Prostate gland (tissue), 2 donors: Measurements from ENCODE around the gene GLYATL1. TPM values are rescaled to one million over a fixed set of nuclear protein-coding genes. Genes with fewer than 3 reads are reported as not detected.
A peak's percentile ranks its signal among the peaks of the same experiment; 100 is the strongest.

Source experiments
- DNase-seq: peaks from one replicate; pipeline ENCODE4 v3.0.0-alpha.2; 2019; ENCODE audit warnings: low spot score
- H3K27ac ChIP-seq, 2 donors: fragments of 200-600 bp; sonication (generic); 2 replicates each; pipeline ENCODE4 v1.5.1; 2017 to 2019
- H3K27me3 ChIP-seq: fragments of 200-600 bp; sonication (generic); replicated peaks from 2 replicates; pipeline ENCODE4 v1.5.1; 2019; ENCODE audit not compliant: insufficient read depth
- H3K36me3 ChIP-seq, 2 donors: fragments of 200-600 bp; sonication (generic); 1 replicate in 1 of 2; 2 replicates in 1 of 2; pipeline versions ENCODE4 v1.5.1 to v1.8.1; 2017 to 2019
- H3K4me1 ChIP-seq: fragments of 200-600 bp; sonication (generic); replicated peaks from 2 replicates; pipeline ENCODE4 v1.5.1; 2019
- H3K4me3 ChIP-seq, 2 donors: fragments of 200-600 bp; sonication (generic); 2 replicates each; pipeline ENCODE4 v1.5.1; 2017 to 2019
- H3K9me3 ChIP-seq: fragments of 200-600 bp; sonication (generic); 2 replicates; pipeline ENCODE4 v1.5.1; 2017
- POLR2A ChIP-seq: fragments of 450-650 bp; IDR thresholded peaks from one replicate; pipeline ENCODE4 v1.6.1; 2016; ENCODE audit warnings: antibody characterized with exemption, mild to moderate bottlenecking
- POLR2AphosphoS5 ChIP-seq: sonication (generic); formaldehyde crosslinking; IDR thresholded peaks from one replicate; pipeline ENCODE4 v1.6.1; 2017; ENCODE audit warnings: antibody characterized with exemption
- WGBS: methylation state at CpG from one replicate; pipeline ENCODE4 v1.1.5; 2018; 5-methylcytosine and 5-hydroxymethylcytosine counted together
- intact Hi-C: fragments of 100-400 bp; cut with DNase I; formaldehyde crosslinking; loops from one replicate; pipeline ENCODE4 v1.14.2; 2022
- total RNA-seq, 2 donors: library from RNA; depleted of rRNA; stranded (reverse); fragments of >200 nt; gene quantifications; one replicate each; pipeline ENCODE4 v1.1.0, GENCODE V29; 2016
- TF ChIP-seq, protein P1 (sequence below), 4 experiments: fragments of 200-600 bp in 2 of 4; fragments of 450-650 bp in 2 of 4; sonication (generic) in 2 of 4; IDR thresholded peaks; 1 replicate in 3 of 4; 2 replicates in 1 of 4; pipeline ENCODE4 v1.5.1; 2016 to 2019; ENCODE audit warnings: antibody characterized with exemption in 4 of 4, mild to moderate bottlenecking in 2 of 4, moderate library complexity in 2 of 4

GLYATL1 gene
- total RNA-seq, 2 donors from 2014 or later = 4.0 to 33.7 TPM

DNA sequence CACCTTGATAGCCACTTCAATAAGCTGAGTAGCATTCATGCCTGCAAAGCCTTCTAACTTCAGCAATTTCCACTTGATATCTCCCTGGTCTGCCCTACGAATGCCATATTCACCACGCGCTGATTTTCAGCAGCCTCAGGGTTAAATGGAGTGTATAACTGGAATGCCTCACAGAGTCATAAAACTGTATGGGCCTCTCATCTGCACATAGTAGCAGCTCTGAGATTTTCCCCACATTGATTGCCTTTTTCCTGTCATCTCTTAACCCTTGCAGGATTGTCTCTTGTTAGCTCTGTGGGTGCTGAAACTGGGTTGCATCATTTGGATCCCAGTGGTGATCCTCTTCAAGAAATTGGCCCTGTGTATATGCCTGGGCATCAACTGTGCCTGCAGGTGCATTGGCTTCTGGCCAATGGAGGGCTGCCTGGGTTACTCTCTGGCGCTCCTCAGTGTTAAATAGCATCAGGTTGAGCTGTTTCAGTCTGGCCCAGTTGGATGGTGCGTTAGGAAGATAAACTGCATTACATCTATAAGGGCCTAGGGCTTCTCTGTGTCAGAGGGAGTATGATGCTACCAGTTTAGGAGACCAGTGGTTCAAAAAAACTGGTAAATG lies 17.4 kb upstream of the GLYATL1 start:
- H3K27ac ChIP-seq = peak overlapping the region in 1 of 2 donors; percentile 34
- TF ChIP-seq, protein P1, sequence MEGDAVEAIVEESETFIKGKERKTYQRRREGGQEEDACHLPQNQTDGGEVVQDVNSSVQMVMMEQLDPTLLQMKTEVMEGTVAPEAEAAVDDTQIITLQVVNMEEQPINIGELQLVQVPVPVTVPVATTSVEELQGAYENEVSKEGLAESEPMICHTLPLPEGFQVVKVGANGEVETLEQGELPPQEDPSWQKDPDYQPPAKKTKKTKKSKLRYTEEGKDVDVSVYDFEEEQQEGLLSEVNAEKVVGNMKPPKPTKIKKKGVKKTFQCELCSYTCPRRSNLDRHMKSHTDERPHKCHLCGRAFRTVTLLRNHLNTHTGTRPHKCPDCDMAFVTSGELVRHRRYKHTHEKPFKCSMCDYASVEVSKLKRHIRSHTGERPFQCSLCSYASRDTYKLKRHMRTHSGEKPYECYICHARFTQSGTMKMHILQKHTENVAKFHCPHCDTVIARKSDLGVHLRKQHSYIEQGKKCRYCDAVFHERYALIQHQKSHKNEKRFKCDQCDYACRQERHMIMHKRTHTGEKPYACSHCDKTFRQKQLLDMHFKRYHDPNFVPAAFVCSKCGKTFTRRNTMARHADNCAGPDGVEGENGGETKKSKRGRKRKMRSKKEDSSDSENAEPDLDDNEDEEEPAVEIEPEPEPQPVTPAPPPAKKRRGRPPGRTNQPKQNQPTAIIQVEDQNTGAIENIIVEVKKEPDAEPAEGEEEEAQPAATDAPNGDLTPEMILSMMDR (IDR thresholded peaks at IDR 0.05) = no peak
- TF ChIP-seq POLR2A = no peak
- TF ChIP-seq POLR2AphosphoS5 = no peak
- WGBS = 60% methylated on average over 5 of the region's 5 CpGs

DNA sequence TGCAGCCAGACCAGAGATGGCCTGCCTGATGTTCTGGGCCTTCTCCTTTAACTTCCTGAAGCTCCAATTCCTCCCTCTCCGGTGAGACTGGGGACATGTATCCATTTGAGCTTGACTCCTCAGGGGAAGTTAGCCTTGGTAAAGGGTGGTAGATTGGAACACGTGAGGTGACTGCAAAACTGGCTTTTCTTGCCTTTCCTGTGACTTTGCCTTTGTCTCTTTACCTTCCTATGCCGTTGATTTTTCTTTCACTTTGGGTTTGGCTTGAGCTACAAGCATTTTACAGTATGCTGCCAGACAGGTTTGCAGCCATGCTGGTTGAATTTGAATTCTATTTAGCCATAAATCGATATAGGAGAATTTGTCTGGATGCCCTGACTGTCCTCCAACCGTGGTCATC lies 16.8 kb upstream of the GLYATL1 start:
- WGBS = 37% methylated on average over 5 of the region's 5 CpGs
- no peak for TF ChIP-seq POLR2A
- peak; percentile 70 for TF ChIP-seq POLR2AphosphoS5
- Histone ChIP-seq H3K27ac (peak overlapping the region in 1 of 2 donors; percentile 34), H3K27me3 (no peaks in the 10 kb centered on the region), H3K36me3 (no peaks in the 10 kb centered on the region), H3K4me3 (no peak overlapping the region), H3K4me1 (peaks cover 9% of the 10 kb centered on the region), H3K9me3 (no peaks in the 10 kb centered on the region)
- intact Hi-C loops = no loop called here
- DNase-seq = peak; percentile 40

More for the DNA sequence above, 17.4 kb upstream of the GLYATL1 start:
- DNase-seq = no peak
- Histone ChIP-seq H3K4me3 (no peak overlapping the region), H3K36me3 (no peaks in the 10 kb centered on the region), H3K4me1 (peaks cover 3% of the 10 kb centered on the region), H3K9me3 (no peaks in the 10 kb centered on the region), H3K27me3 (no peaks in the 10 kb centered on the region)
- intact Hi-C loops = no loop called here

DNA sequence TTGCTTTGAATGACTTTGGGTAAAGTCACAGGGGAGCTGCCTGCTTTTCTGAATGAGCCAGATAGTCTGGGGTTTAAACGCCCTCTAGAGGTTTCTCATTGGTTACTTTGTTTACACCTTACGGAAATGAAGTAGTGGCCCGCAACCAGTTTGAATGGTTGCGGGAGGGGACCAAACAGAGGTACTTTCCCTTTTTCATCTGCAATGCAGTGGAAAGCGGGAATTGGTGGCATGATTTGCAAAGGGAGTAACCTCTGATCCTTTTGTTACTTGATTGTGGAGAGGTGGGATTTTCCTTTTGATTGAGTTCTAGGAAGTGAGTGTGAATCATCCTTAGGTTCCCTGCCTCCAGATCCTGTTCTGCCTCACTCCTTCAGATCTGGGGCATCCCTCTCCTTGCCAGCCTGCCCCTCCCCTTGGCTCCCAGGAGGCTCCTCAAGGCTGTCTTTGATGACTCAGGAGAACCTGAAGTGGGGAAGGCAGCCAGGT lies 15.9 kb upstream of the GLYATL1 start:
- no peaks in the 10 kb centered on the region for H3K9me3 ChIP-seq
- peaks cover 12% of the 10 kb centered on the region for H3K4me1 ChIP-seq
- H3K36me3 ChIP-seq = no peaks in the 10 kb centered on the region
- TF ChIP-seq, protein P1 (IDR thresholded peaks at IDR 0.05) = peak in 3 of 4 experiments; percentile 8 to 29 (median 17)
- no peak for TF ChIP-seq POLR2A
- peak; percentile 22 for DNase-seq
- H3K4me3 ChIP-seq = no peak overlapping the region
- intact Hi-C loops = no loop called here
- H3K27me3 ChIP-seq = no peaks in the 10 kb centered on the region
- no peak overlapping the region for H3K27ac ChIP-seq
- 12% methylated on average over 5 of the region's 5 CpGs for WGBS

DNA sequence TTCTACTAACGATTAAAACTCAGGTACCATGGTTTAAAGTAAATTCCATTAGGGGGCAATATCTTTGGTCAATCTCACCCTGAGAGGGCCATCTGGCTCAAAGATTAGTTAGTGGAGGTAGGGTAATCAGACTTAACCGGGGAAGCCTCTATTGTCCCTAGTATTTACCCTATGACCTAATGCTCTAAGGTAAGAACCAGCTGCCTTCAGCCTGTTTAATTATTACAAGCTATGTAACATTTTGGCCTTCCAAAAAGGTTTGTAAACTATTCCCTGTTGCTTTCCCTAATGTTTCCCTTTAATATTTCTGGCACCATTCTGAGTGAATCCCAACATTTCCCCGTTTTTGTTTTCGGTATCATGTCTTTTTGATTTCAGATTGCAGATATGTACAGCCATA lies 15.1 kb upstream of the GLYATL1 start:
- H3K9me3 ChIP-seq = no peaks in the 10 kb centered on the region
- H3K36me3 ChIP-seq = no peaks in the 10 kb centered on the region
- no peak overlapping the region for H3K4me3 ChIP-seq
- H3K27ac ChIP-seq = no peak overlapping the region
- DNase-seq = no peak
- WGBS = 60% methylated on average over 4 of the region's 4 CpGs
- no peaks in the 10 kb centered on the region for H3K27me3 ChIP-seq
- H3K4me1 ChIP-seq = peaks cover 12% of the 10 kb centered on the region
- TF ChIP-seq, protein P1 (IDR thresholded peaks at IDR 0.05) = no peak
- TF ChIP-seq POLR2A (no peak), POLR2AphosphoS5 (no peak)
- intact Hi-C loops = no loop called here

DNA sequence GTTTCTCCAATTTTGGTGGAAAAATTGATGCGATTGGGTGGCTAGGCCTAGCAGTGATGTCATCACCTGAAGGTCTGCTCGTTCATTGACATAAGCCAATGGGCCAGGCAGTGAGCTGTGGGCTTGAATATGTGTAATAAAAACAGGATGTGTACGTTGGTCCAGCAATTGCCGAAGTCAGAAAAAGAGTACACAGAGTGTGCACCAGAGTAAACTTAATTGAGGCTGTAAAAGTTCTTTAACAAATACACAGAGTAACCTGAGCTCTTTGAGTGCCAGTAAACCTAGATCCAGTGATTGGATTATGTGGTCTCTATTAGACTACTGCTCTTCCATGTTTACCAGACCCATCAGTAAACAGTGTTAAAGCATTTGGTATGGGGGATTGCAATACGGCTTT lies 13.0 kb upstream of the GLYATL1 start:
- intact Hi-C loops = no loop called here
- peak; percentile 74 for DNase-seq
- no peak overlapping the region for H3K27ac ChIP-seq
- H3K36me3 ChIP-seq = no peaks in the 10 kb centered on the region
- no peak overlapping the region for H3K4me3 ChIP-seq
- H3K4me1 ChIP-seq = peaks cover 12% of the 10 kb centered on the region
- TF ChIP-seq, protein P1 (IDR thresholded peaks at IDR 0.05) = no peak
- peak; percentile 90 for TF ChIP-seq POLR2AphosphoS5
- H3K27me3 ChIP-seq = no peaks in the 10 kb centered on the region
- 28% methylated on average over 5 of the region's 5 CpGs for WGBS
- H3K9me3 ChIP-seq = no peaks in the 10 kb centered on the region
